H1 (cell line): Measurements from ENCODE around the gene HIC2. TPM values are rescaled to one million over a fixed set of nuclear protein-coding genes. Genes with fewer than 3 reads are reported as not detected.

ENCODE experiments used
- CTCF ChIA-PET: fragments of 300-600 bp; sonication (Branson Sonifier 250); formaldehyde crosslinking; loops from one replicate; lab custom pipeline; 2021; ENCODE audit not compliant: partially characterized antibody; lab: Charles Lee
- POLR2A ChIA-PET: fragments of 300-600 bp; sonication (Branson Sonifier 250); formaldehyde crosslinking; loops from one replicate; lab custom pipeline; 2021; ENCODE audit warnings: inconsistent platforms; ENCODE audit not compliant: partially characterized antibody; lab: Charles Lee
- DNase-seq, 2 experiments: peaks; one replicate each; pipeline versions ENCODE4 v3.0.0 to v3.0.0-alpha.2; 2010 to 2022; ENCODE audit warnings: low spot score in 2 of 2, low read depth in 1 of 2, mixed read lengths in 1 of 2
- FAIRE-seq: peaks from 2 replicates; lab custom pipeline; 2011; peaks lifted over from hg19 to GRCh38; lab: Jason Lieb, UNC
- H2AFZ ChIP-seq: 2 replicates; pipeline ENCODE4 v1.8.1; 2012; ENCODE audit warnings: low read length, inconsistent platforms
- H2AK5ac ChIP-seq: 2 replicates; pipeline ENCODE4 v1.6.1; 2013; ENCODE audit warnings: low read depth, low read length
- H2BK120ac ChIP-seq: replicated peaks from 2 replicates; pipeline ENCODE3; 2013; ENCODE audit warnings: low read depth, low read length, inconsistent platforms
- H2BK12ac ChIP-seq: 2 replicates; pipeline ENCODE4 v1.6.1; 2013; ENCODE audit warnings: low read depth, low read length
- H2BK15ac ChIP-seq: 2 replicates; pipeline ENCODE4 v1.6.1; 2013; ENCODE audit warnings: low read length
- H2BK20ac ChIP-seq: 2 replicates; pipeline ENCODE4 v1.6.1; 2013; ENCODE audit warnings: low read length
- H2BK5ac ChIP-seq: 2 replicates; pipeline ENCODE4 v1.6.1; 2013; ENCODE audit warnings: low read depth, low read length
- H3K14ac ChIP-seq: 2 replicates; pipeline ENCODE4 v1.6.1; 2013; ENCODE audit warnings: inconsistent platforms; ENCODE audit not compliant: insufficient read length
- H3K18ac ChIP-seq: 2 replicates; pipeline ENCODE4 v1.6.1; 2013; ENCODE audit warnings: low read length; ENCODE audit errors: extremely low read depth
- H3K23ac ChIP-seq: 2 replicates; pipeline ENCODE4 v1.6.1; 2013; ENCODE audit warnings: inconsistent platforms; ENCODE audit not compliant: insufficient read length
- H3K23me2 ChIP-seq: 2 replicates; pipeline ENCODE4 v1.6.1; 2013; ENCODE audit warnings: low read depth, low read length
- H3K27ac ChIP-seq: 2 replicates; pipeline ENCODE4 v1.6.1; 2011; ENCODE audit warnings: low read depth, low read length, inconsistent platforms
- H3K27me3 ChIP-seq, 4 experiments: replicated peaks in 1 of 4; 1 replicate in 1 of 4; 2 replicates in 3 of 4; pipeline versions ENCODE4 v1.6.1 to v1.8.1; 2011 to 2013; ENCODE audit warnings: low read length in 3 of 4, mild to moderate bottlenecking in 3 of 4, inconsistent platforms in 2 of 4, mixed read lengths in 2 of 4, moderate library complexity in 1 of 4; ENCODE audit not compliant: control insufficient read depth in 3 of 4, insufficient read depth in 3 of 4; ENCODE audit errors: extremely low read depth in 1 of 4
- H3K36me3 ChIP-seq, 4 experiments: 2 replicates each; pipeline versions ENCODE4 v1.6.1 to v1.8.1; 2011 to 2013; ENCODE audit warnings: mild to moderate bottlenecking in 4 of 4, low read length in 3 of 4, moderate library complexity in 2 of 4, control low read depth in 1 of 4, inconsistent platforms in 1 of 4; ENCODE audit not compliant: insufficient read depth in 4 of 4, control insufficient read depth in 2 of 4
- H3K4ac ChIP-seq: replicated peaks from 2 replicates; pipeline ENCODE3; 2013; ENCODE audit warnings: low read length, low read depth, mixed read lengths, inconsistent platforms; ENCODE audit not compliant: insufficient read length
- H3K4me1 ChIP-seq, 4 experiments: replicated peaks in 1 of 4; 1 replicate in 1 of 4; 2 replicates in 3 of 4; pipeline versions ENCODE4 v1.6.1 to v1.8.1; 2011 to 2013; ENCODE audit warnings: low read length in 3 of 4, inconsistent platforms in 2 of 4, mixed read lengths in 1 of 4; ENCODE audit not compliant: insufficient read depth in 4 of 4, control insufficient read depth in 3 of 4
- H3K4me2 ChIP-seq, 2 experiments: 2 replicates each; pipeline versions ENCODE4 v1.6.1 to v1.8.1; 2011 to 2013; ENCODE audit warnings: low read depth in 2 of 2, low read length in 2 of 2, control low read depth in 1 of 2, inconsistent platforms in 1 of 2, mild to moderate bottlenecking in 1 of 2; ENCODE audit not compliant: insufficient read depth in 1 of 2
- H3K4me3 ChIP-seq, 4 experiments: fragments of 200-600, 300-600 bp in 1 of 4; sonication (generic), shearing (Covaris generic), sonication (Bioruptor Twin) in 1 of 4; 2 replicates each; pipeline versions ENCODE4 v1.5.1 to v1.8.1; 2011 to 2016; ENCODE audit warnings: low read length in 4 of 4, low read depth in 3 of 4, control low read depth in 2 of 4, inconsistent platforms in 2 of 4, mild to moderate bottlenecking in 2 of 4, mixed read lengths in 1 of 4, moderate library complexity in 1 of 4; ENCODE audit not compliant: insufficient read depth in 2 of 4; ENCODE audit errors: extremely low read depth in 1 of 4
- H3K56ac ChIP-seq: replicated peaks from 2 replicates; pipeline ENCODE3; 2013; ENCODE audit warnings: low read depth, mild to moderate bottlenecking, mixed read lengths, low read length, inconsistent platforms; ENCODE audit not compliant: insufficient read length
- H3K79me1 ChIP-seq: 2 replicates; pipeline ENCODE4 v1.6.1; 2013; ENCODE audit warnings: low read depth, low read length, control low read depth
- H3K79me2 ChIP-seq, 2 experiments: 2 replicates each; pipeline versions ENCODE4 v1.6.1 to v1.8.1; 2012 to 2013; ENCODE audit warnings: low read length in 2 of 2, mild to moderate bottlenecking in 2 of 2, inconsistent platforms in 1 of 2; ENCODE audit not compliant: insufficient read depth in 2 of 2, control insufficient read depth in 1 of 2
- H3K9ac ChIP-seq, 4 experiments: replicated peaks in 1 of 4; 1 replicate in 1 of 4; 2 replicates in 3 of 4; pipeline versions ENCODE4 v1.6.1 to v1.8.1; 2011 to 2013; ENCODE audit warnings: low read depth in 3 of 4, low read length in 3 of 4, control low read depth in 2 of 4, mild to moderate bottlenecking in 2 of 4, moderate library complexity in 2 of 4, inconsistent platforms in 1 of 4; ENCODE audit errors: extremely low read depth in 1 of 4
- H3K9me3 ChIP-seq, 2 experiments: 2 replicates each; pipeline versions ENCODE4 v1.6.1 to v1.8.1; 2012 to 2013; ENCODE audit warnings: mild to moderate bottlenecking in 2 of 2, moderate library complexity in 2 of 2, control low read depth in 1 of 2, inconsistent platforms in 1 of 2, low read depth in 1 of 2, low read length in 1 of 2, mixed read lengths in 1 of 2; ENCODE audit not compliant: insufficient read depth in 2 of 2
- H4K20me1 ChIP-seq, 2 experiments: replicated peaks in 1 of 2; 2 replicates each; pipeline versions ENCODE3 to v1.8.1; 2011 to 2013; ENCODE audit warnings: inconsistent platforms in 2 of 2, low read length in 2 of 2, mild to moderate bottlenecking in 1 of 2; ENCODE audit not compliant: insufficient read depth in 2 of 2, control insufficient read depth in 1 of 2
- H4K5ac ChIP-seq: 2 replicates; pipeline ENCODE4 v1.6.1; 2013; ENCODE audit warnings: low read length, low read depth, mixed read lengths, inconsistent platforms; ENCODE audit not compliant: insufficient read length
- H4K8ac ChIP-seq: 2 replicates; pipeline ENCODE4 v1.8.0; 2013; ENCODE audit warnings: mild to moderate bottlenecking, moderate library complexity, low read length, inconsistent platforms; ENCODE audit not compliant: insufficient read depth; ENCODE audit errors: extremely low read depth
- H4K91ac ChIP-seq: replicated peaks from 2 replicates; pipeline ENCODE3; 2013; ENCODE audit warnings: low read length, mixed read lengths, inconsistent platforms; ENCODE audit not compliant: insufficient read length
- GTF2F1 ChIP-seq: IDR thresholded peaks from 2 replicates; pipeline ENCODE4 v1.6.1; 2012; ENCODE audit warnings: low read depth, low read length, improper control_type of control experiment, borderline replicate concordance
- WGBS, 2 experiments: shearing (Covaris generic) in 1 of 2; methylation state at CpG; one replicate each; pipeline versions ENCODE4 v1.1.6 to v1.1.7; 2013 to 2015; ENCODE audit warnings: low lambda C conversion rate in 2 of 2, mixed read lengths in 2 of 2, inconsistent platforms in 1 of 2, low coverage in 1 of 2, missing lambda C conversion rate in 1 of 2; ENCODE audit not compliant: insufficient replicate concordance in 2 of 2, insufficient coverage in 1 of 2, insufficient read length in 1 of 2; ENCODE audit errors: extremely low coverage in 1 of 2, missing lambda C conversion rate in 1 of 2; 5-methylcytosine and 5-hydroxymethylcytosine counted together
- polyA plus RNA-seq, 7 experiments: library from polyadenylated mRNA; depleted of rRNA in 3 of 7; stranded (reverse) in 5 of 7; unstranded in 2 of 7; fragments of >200 nt in 5 of 7; fragments of 200-250 nt in 2 of 7; gene quantifications; 1 replicate in 5 of 7; 2 replicates in 1 of 7; 4 replicates in 1 of 7; pipeline versions ENCODE4 v1.2.1 to v1.2.3, GENCODE V29; 2011 to 2013; ENCODE audit warnings: missing spikeins in 2 of 7, mixed read lengths in 2 of 7
- total RNA-seq: library from RNA; stranded (reverse); fragmentation: NEBNext Ultra II Directional; extraction: Animal tissue kit (Norgen Biotek cat#: 25700); gene quantifications from 2 replicates; pipeline ENCODE4 v1.2.1, GENCODE V29; 2021

HIC2 gene
- total and polyA plus RNA-seq, 2 of the 8 experiments (the other 6 are each of a cell fraction or from before 2014, with no cell fraction given) = 8.0 to 21.9 TPM

DNA sequence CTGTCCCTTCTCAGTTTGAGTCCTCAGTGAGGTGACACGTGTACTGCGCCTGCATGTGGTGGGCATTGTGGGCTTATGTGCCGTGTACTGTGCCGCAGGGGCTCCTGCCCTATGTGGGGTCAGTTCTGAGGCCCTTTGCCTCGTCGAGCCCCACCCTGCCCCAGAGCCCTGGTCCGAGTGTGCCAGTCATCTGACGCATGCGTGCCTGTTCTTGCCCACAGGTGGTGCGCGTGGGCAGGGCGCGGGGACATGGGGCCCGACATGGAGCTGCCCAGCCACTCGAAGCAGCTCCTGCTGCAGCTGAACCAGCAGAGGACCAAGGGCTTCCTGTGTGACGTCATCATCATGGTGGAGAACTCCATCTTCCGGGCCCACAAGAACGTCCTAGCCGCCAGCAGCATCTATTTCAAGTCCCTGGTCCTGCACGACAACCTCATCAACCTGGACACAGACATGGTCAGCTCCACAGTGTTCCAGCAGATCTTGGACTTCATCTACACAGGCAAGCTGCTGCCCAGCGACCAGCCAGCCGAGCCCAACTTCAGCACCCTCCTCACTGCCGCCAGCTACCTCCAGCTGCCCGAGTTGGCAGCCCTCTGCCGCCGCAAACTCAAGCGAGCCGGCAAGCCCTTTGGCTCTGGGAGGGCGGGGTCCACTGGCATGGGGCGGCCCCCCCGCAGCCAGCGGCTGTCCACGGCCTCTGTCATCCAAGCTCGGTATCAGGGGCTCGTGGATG is 27.7 kb downstream of the HIC2 start:
- Histone ChIP-seq H2AFZ (no peak overlapping the region), H3K79me2 (no peaks in the 10 kb centered on the region), H2AK5ac (no peak overlapping the region), H3K4ac (no peak overlapping the region), H2BK120ac (no peak overlapping the region), H3K79me1 (peaks cover 11% of the 10 kb centered on the region), H3K56ac (no peak overlapping the region), H4K91ac (no peak overlapping the region), H3K23ac (no peak overlapping the region), H2BK5ac (no peak overlapping the region), H3K4me3 (no peak overlapping the region), H3K27me3 (no peaks in the 10 kb centered on the region), H4K20me1 (peaks cover 5 to 16% of the 10 kb centered on the region in 2 experiments), H3K14ac (no peak overlapping the region), H3K36me3 (peaks cover 0 to 21% (median 3%) of the 10 kb centered on the region in 4 experiments; a peak in 5 of 8 replicates), H4K5ac (no peak overlapping the region), H2BK15ac (no peak overlapping the region), H3K27ac (no peak overlapping the region), H3K9me3 (no peaks in the 10 kb centered on the region), H2BK20ac (no peak overlapping the region), H3K4me2 (no peak overlapping the region), H2BK12ac (no peak overlapping the region), H3K18ac (no peak overlapping the region), H3K4me1 (peaks cover 3 to 13% (median 8%) of the 10 kb centered on the region in 4 experiments), H3K9ac (no peak overlapping the region), H3K23me2 (peaks cover 2% of the 10 kb centered on the region; the same call in 1 of the 2 replicates), H4K8ac (no peak overlapping the region; the same call in 1 of the 2 replicates)
- 94% methylated on average over 32 of the region's 35 CpGs; no CpG with 5 or more reads in 1 of the 2 experiments for WGBS, 2 experiments
- FAIRE-seq (no peak), DNase-seq (peak in 1 of 2 experiments; percentile 41)
- POLR2A ChIA-PET = interaction anchor here (0.9 kb wide), 1 partner anchor 10 kb away, joined by 3 read pairs; no protein-coding TSS in a partner anchor
- TF ChIP-seq GTF2F1 = no peak
- CTCF ChIA-PET = interaction anchor here (0.6 to 1.2 kb wide), 4 partner anchors 11 to 539 kb away, joined by 3 to 7 read pairs (median 5); no protein-coding TSS in a partner anchor
